PC-3 (cell line): ENCODE measurements around the gene GP5. TPM values are rescaled to one million over a fixed set of nuclear protein-coding genes. Genes with fewer than 3 reads are reported as not detected.

Experiments
- ATAC-seq: fragments of 200-7000 bp; cut with Tn5 transposase; 2 replicates; pipeline ENCODE4 v1.9.1; 2020; ENCODE audit warnings: mild to moderate bottlenecking, moderate library complexity
- BruUV-seq: library from RNA; stranded (reverse); fragments of 400-500 nt; replicated peaks from 2 replicates; lab custom pipeline; 2021; lab: Mats Ljungman, UMichigan
- CTCF ChIA-PET: fragments of 300-600 bp; sonication (Branson Sonifier 250); formaldehyde crosslinking; loops from one replicate; lab custom pipeline; 2022; ENCODE audit warnings: antibody characterized with exemption; lab: Charles Lee
- POLR2A ChIA-PET: fragments of 300-600 bp; sonication (Branson Sonifier 250); formaldehyde crosslinking; loops from one replicate; lab custom pipeline; 2022; ENCODE audit warnings: antibody characterized with exemption; ENCODE audit not compliant: unreplicated experiment; lab: Charles Lee
- DNase-seq: peaks from one replicate; pipeline ENCODE4 v3.0.0-alpha.2; 2015
- H2AFZ ChIP-seq: fragments of 300-600 bp; sonication (generic); 2 replicates; pipeline ENCODE4 v1.6.0; 2016; ENCODE audit warnings: antibody characterized with exemption, low read length
- H3F3A ChIP-seq: fragments of 300-600 bp; sonication (generic); one replicate; pipeline ENCODE4 v1.6.0; 2017; ENCODE audit warnings: antibody characterized with exemption, low read length, control low read depth, mild to moderate bottlenecking; ENCODE audit not compliant: unreplicated experiment
- H3K27ac ChIP-seq: fragments of 300-600 bp; sonication (generic); 2 replicates; pipeline ENCODE4 v1.5.1; 2016; ENCODE audit warnings: mild to moderate bottlenecking, low read length
- H3K27me3 ChIP-seq: fragments of 300-600 bp; sonication (generic); 2 replicates; pipeline ENCODE4 v1.6.1; 2016; ENCODE audit warnings: low read length, mixed read lengths
- H3K36me3 ChIP-seq: fragments of 300-600 bp; sonication (generic); 2 replicates; pipeline ENCODE4 v1.6.1; 2016; ENCODE audit warnings: low read depth, mixed run types, low read length, mixed read lengths
- H3K4me1 ChIP-seq: fragments of 300-600 bp; sonication (generic); 2 replicates; pipeline ENCODE4 v1.5.1; 2016; ENCODE audit warnings: low read length; ENCODE audit not compliant: insufficient read depth
- H3K4me2 ChIP-seq: fragments of 300-600 bp; sonication (generic); 2 replicates; pipeline ENCODE4 v1.6.0; 2016; ENCODE audit warnings: low read length
- H3K4me3 ChIP-seq: fragments of 300-600 bp; sonication (generic); 2 replicates; pipeline ENCODE4 v1.5.1; 2016; ENCODE audit warnings: mild to moderate bottlenecking, low read length, mixed read lengths
- H3K79me2 ChIP-seq: fragments of 300-600 bp; sonication (generic); 2 replicates; pipeline ENCODE4 v1.6.1; 2017; ENCODE audit warnings: low read length, mixed read lengths
- H3K9ac ChIP-seq: fragments of 300-600 bp; sonication (generic); 2 replicates; pipeline ENCODE4 v1.6.0; 2016; ENCODE audit warnings: mild to moderate bottlenecking, low read length
- H3K9me2 ChIP-seq: fragments of 300-600 bp; sonication (generic); replicated peaks from 2 replicates; pipeline ENCODE4 v1.6.1; 2016; ENCODE audit warnings: mixed run types, low read length, mixed read lengths
- H3K9me3 ChIP-seq: fragments of 300-600 bp; sonication (generic); 2 replicates; pipeline ENCODE4 v1.6.1; 2016; ENCODE audit warnings: low read length, mixed read lengths
- H4K20me1 ChIP-seq: fragments of 300-600 bp; sonication (generic); 2 replicates; pipeline ENCODE4 v1.6.1; 2016; ENCODE audit warnings: low read length, mixed read lengths
- EZH2 ChIP-seq: fragments of 300-600 bp; sonication (generic); IDR thresholded peaks from one replicate; pipeline ENCODE4 v1.6.1; 2017; ENCODE audit warnings: antibody characterized with exemption, mild to moderate bottlenecking, low read length; ENCODE audit not compliant: unreplicated experiment
- EZH2phosphoT487 ChIP-seq: fragments of 300-600 bp; sonication (generic); IDR thresholded peaks from 2 replicates; pipeline ENCODE4 v1.6.1; 2018; ENCODE audit warnings: mild to moderate bottlenecking, antibody characterized with exemption, low read length, borderline replicate concordance
- intact Hi-C: fragments of 100-400 bp; cut with micrococcal nuclease; formaldehyde crosslinking; loops from 2 replicates; pipeline ENCODE4 v1.9.0; 2023
- total RNA-seq: library from RNA; depleted of rRNA; stranded (reverse); fragments of >200 nt; gene quantifications from 2 replicates; pipeline ENCODE4 v1.2.3, GENCODE V29; 2014
- TF ChIP-seq, protein P1 (sequence below): fragments of 300-600 bp; sonication (generic); conservative IDR thresholded peaks from 2 replicates; pipeline ENCODE4 v1.5.1; 2017; ENCODE audit warnings: antibody characterized with exemption, low read depth, mild to moderate bottlenecking, low read length

GP5 gene
- total RNA-seq, 1 experiment from 2014 or later = not detected

- no peaks in the 10 kb centered on the region for H3F3A ChIP-seq
- ChIA-PET CTCF (interaction anchor here (1.0 kb wide), 1 partner anchor 570 kb away, joined by 5 read pairs; no protein-coding TSS in a partner anchor), POLR2A (no interaction called here)
- DNase-seq (no peak), ATAC-seq (no peak)
- intact Hi-C loops = no loop called here
- H3K36me3 ChIP-seq = no peaks in the 10 kb centered on the region
- H3K4me2 ChIP-seq = no peak within 1 kb of the TSS
- no peaks in the 10 kb centered on the region for H4K20me1 ChIP-seq
- H3K9ac ChIP-seq = no peak within 1 kb of the TSS
- H3K4me3 ChIP-seq = no peak within 1 kb of the TSS
- BruUV-seq = no TSS peak
- H3K4me1 ChIP-seq = no peaks in the 10 kb centered on the region
- no peaks in the 10 kb centered on the region for H3K9me3 ChIP-seq
- H3K27ac ChIP-seq = no peak within 1 kb of the TSS
- TF ChIP-seq, protein P1, sequence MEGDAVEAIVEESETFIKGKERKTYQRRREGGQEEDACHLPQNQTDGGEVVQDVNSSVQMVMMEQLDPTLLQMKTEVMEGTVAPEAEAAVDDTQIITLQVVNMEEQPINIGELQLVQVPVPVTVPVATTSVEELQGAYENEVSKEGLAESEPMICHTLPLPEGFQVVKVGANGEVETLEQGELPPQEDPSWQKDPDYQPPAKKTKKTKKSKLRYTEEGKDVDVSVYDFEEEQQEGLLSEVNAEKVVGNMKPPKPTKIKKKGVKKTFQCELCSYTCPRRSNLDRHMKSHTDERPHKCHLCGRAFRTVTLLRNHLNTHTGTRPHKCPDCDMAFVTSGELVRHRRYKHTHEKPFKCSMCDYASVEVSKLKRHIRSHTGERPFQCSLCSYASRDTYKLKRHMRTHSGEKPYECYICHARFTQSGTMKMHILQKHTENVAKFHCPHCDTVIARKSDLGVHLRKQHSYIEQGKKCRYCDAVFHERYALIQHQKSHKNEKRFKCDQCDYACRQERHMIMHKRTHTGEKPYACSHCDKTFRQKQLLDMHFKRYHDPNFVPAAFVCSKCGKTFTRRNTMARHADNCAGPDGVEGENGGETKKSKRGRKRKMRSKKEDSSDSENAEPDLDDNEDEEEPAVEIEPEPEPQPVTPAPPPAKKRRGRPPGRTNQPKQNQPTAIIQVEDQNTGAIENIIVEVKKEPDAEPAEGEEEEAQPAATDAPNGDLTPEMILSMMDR = no peak
- TF ChIP-seq EZH2phosphoT487 = no peak
- no peak for TF ChIP-seq EZH2
- no peaks in the 10 kb centered on the region for H3K79me2 ChIP-seq
- H2AFZ ChIP-seq = no peak within 1 kb of the TSS
- no peaks in the 10 kb centered on the region for H3K9me2 ChIP-seq
- no peaks in the 10 kb centered on the region for H3K27me3 ChIP-seq
Measured at GRCh38 chr3:194351080-194351672, 47.9 kb downstream of the GP5 start, which contains the start of gene CPN2. TSS of gene CPN2 (minus strand) at chr3:194351328. CDS start at chr3:194342702, 8,626 bp downstream.

DNA sequence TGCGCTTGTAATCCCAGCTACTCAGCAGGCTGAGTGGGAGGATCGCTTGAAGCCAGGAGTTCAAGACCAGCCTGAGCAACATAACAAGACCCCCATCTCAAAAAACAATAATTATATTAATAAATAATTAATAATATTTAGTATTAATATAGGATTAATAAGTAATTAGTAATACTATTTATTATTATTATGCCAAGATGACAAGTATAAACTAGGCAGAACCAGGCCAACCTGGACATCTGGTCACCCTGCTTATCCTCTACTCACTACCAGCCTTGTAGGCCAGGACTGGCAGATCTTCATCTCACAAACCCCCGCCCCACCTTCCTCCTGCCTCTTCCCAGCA lies 48.4 kb downstream of the GP5 start:
- no peaks in the 10 kb centered on the region for H3K27me3 ChIP-seq
- no TSS peak for BruUV-seq
- no peak for DNase-seq
- H3K9me3 ChIP-seq = no peaks in the 10 kb centered on the region
- H3F3A ChIP-seq = no peaks in the 10 kb centered on the region
- H3K36me3 ChIP-seq = no peaks in the 10 kb centered on the region
- intact Hi-C loops = no loop called here
- H4K20me1 ChIP-seq = no peaks in the 10 kb centered on the region
- ATAC-seq = no peak
- H3K4me2 ChIP-seq = no peak overlapping the region
- H2AFZ ChIP-seq = no peak overlapping the region
- H3K4me1 ChIP-seq = no peaks in the 10 kb centered on the region
- POLR2A ChIA-PET = no interaction called here
- CTCF ChIA-PET = interaction anchor here (1.0 to 1.1 kb wide), 2 partner anchors 17 to 570 kb away, joined by 3 to 5 read pairs; no protein-coding TSS in a partner anchor
- TF ChIP-seq EZH2phosphoT487 (no peak), EZH2 (no peak)
- TF ChIP-seq, protein P1 = no peak
- H3K9ac ChIP-seq = no peak overlapping the region
- H3K79me2 ChIP-seq = no peaks in the 10 kb centered on the region
- no peaks in the 10 kb centered on the region for H3K9me2 ChIP-seq
- no peak overlapping the region for H3K27ac ChIP-seq
- H3K4me3 ChIP-seq = no peak overlapping the region

DNA sequence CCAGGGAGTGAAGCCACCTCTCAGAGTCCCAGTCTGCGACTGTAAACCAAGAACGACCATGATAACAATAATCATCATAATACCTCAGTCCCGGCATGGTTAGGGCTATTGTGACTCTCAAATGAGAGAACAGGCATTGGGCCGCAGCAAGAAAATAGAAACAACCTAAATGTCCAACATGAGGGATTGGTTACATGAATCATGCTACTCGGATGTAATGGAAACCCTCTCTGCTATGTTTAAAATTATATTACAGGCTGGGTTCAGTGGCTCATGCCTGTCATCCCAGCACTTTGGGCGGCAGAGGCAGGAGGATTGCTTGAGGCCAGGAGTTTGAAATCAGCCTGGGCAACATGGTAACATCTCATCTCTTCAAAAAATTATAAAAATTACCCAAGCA lies 50.7 kb downstream of the GP5 start:
- H3K4me2 ChIP-seq = no peak overlapping the region
- TF ChIP-seq, protein P1 = no peak
- TF ChIP-seq EZH2phosphoT487 (no peak), EZH2 (no peak)
- no peak overlapping the region for H3K9ac ChIP-seq
- H2AFZ ChIP-seq = no peak overlapping the region
- no peaks in the 10 kb centered on the region for H3K9me2 ChIP-seq
- DNase-seq (no peak), ATAC-seq (no peak)
- no peaks in the 10 kb centered on the region for H3K9me3 ChIP-seq
- H3F3A ChIP-seq = no peaks in the 10 kb centered on the region
- no peaks in the 10 kb centered on the region for H3K4me1 ChIP-seq
- H3K36me3 ChIP-seq = no peaks in the 10 kb centered on the region
- CTCF ChIA-PET = no interaction called here
- no peaks in the 10 kb centered on the region for H3K79me2 ChIP-seq
- no peak overlapping the region for H3K4me3 ChIP-seq
- BruUV-seq = no TSS peak
- POLR2A ChIA-PET = no interaction called here
- no peaks in the 10 kb centered on the region for H4K20me1 ChIP-seq
- intact Hi-C loops = no loop called here
- H3K27ac ChIP-seq = no peak overlapping the region
- no peaks in the 10 kb centered on the region for H3K27me3 ChIP-seq
